ENCODE measurements around the gene TNS2.

TNS2 gene

GRCh38 chr12:53100466-53101151 is 50.7 kb downstream of the TNS2 start:
- Histone ChIP-seq H3K27ac (no peak overlapping the region), H3K9me3 (ENCODE audit: severe bottlenecking) (no peaks in the 10 kb centered on the region), H3K36me3 (no peaks in the 10 kb centered on the region), H3K4me3 (ENCODE audit: low read depth, low read length) (no peak overlapping the region), H3K27me3 (ENCODE audit: insufficient read depth, low read depth, severe bottlenecking) (peaks cover 29% of the 10 kb centered on the region)
- DNase-seq = no peak
- TF ChIP-seq CTCF (IDR thresholded peaks at IDR 0.05; ENCODE audit: low read depth, low read length) = no peak

- no peak overlapping the region for H3K27ac ChIP-seq
- no peaks in the 10 kb centered on the region for H3K36me3 ChIP-seq
- peaks cover 25% of the 10 kb centered on the region for H3K27me3 ChIP-seq (ENCODE audit: insufficient read depth, low read depth, severe bottlenecking)
- H3K4me3 ChIP-seq (ENCODE audit: low read depth, low read length) = no peak overlapping the region
- DNase-seq = no peak
- no peaks in the 10 kb centered on the region for H3K9me3 ChIP-seq (ENCODE audit: severe bottlenecking)
- TF ChIP-seq CTCF (IDR thresholded peaks at IDR 0.05; ENCODE audit: low read depth, low read length) = no peak
Observed at GRCh38 chr12:53101266-53101665, 51.4 kb downstream of the TNS2 start.

- peaks cover 18% of the 10 kb centered on the region for H3K27me3 ChIP-seq (ENCODE audit: insufficient read depth, low read depth, severe bottlenecking)
- no peak for TF ChIP-seq CTCF (IDR thresholded peaks at IDR 0.05; ENCODE audit: low read depth, low read length)
- peak; percentile 47 for DNase-seq
- H3K4me3 ChIP-seq (ENCODE audit: low read depth, low read length) = no peak overlapping the region
- H3K36me3 ChIP-seq = no peaks in the 10 kb centered on the region
- peak overlapping the region; percentile 50; the same call in 1 of the 2 replicates for H3K27ac ChIP-seq
- no peaks in the 10 kb centered on the region for H3K9me3 ChIP-seq (ENCODE audit: severe bottlenecking)
Observed at GRCh38 chr12:53101931-53102781, 52.3 kb downstream of the TNS2 start.

- Histone ChIP-seq H3K36me3 (no peaks in the 10 kb centered on the region), H3K9me3 (ENCODE audit: severe bottlenecking) (no peaks in the 10 kb centered on the region), H3K27ac (peak within 1 kb of the TSS; percentile 50; the same call in 1 of the 2 replicates), H3K27me3 (ENCODE audit: insufficient read depth, low read depth, severe bottlenecking) (peaks cover 8% of the 10 kb centered on the region), H3K4me3 (ENCODE audit: low read depth, low read length) (no peak within 1 kb of the TSS)
- no peak for DNase-seq
- TF ChIP-seq CTCF (IDR thresholded peaks at IDR 0.05; ENCODE audit: low read depth, low read length) = no peak
Observed at GRCh38 chr12:53102883-53103807, 53.3 kb downstream of the TNS2 start, which contains the start of gene SOAT2. Gene SOAT2 (plus strand): TSS chr12:53103486. CDS start chr12:53103578, 92 bp downstream.

GRCh38 chr12:53103860-53104305 is 54.0 kb downstream of the TNS2 start:
- DNase-seq = no peak
- Histone ChIP-seq H3K4me3 (ENCODE audit: low read depth, low read length) (no peak overlapping the region), H3K27ac (no peak overlapping the region), H3K27me3 (ENCODE audit: insufficient read depth, low read depth, severe bottlenecking) (peaks cover under 1% of the 10 kb centered on the region), H3K36me3 (no peaks in the 10 kb centered on the region), H3K9me3 (ENCODE audit: severe bottlenecking) (no peaks in the 10 kb centered on the region)
- TF ChIP-seq CTCF (IDR thresholded peaks at IDR 0.05; ENCODE audit: low read depth, low read length) = no peak

All from WERI-Rb-1 (cell line).